Measurements from ENCODE around the gene RPS16.

RPS16 gene

DNA sequence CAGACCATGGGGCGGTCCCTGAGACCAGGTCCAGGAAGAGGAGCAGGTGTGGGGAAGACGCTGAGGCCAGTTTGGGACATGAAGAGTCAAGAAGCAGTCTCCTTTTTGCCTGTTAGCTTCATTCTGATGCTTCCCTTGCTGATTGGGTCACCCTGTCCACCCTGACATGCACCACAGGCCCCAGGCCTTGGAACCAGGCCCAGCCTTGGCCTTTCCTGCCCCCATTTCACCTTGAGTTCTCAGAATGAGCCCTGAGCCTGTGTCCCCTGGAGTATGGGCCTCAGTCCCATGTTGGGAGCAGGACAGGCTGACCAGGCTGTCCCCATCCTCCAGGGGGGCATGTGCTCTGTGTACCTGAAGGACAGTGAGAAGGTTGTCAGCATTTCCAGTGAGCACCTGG, 40.0 kb upstream of the RPS16 start:
- H3K4me3 ChIP-seq (ENCODE audit: low read depth, low read length), result no peak overlapping the region
- TF ChIP-seq CTCF (IDR thresholded peaks at IDR 0.05; ENCODE audit: borderline replicate concordance, insufficient read depth, low read depth, low read length), result no peak

- peak; percentile 93 for TF ChIP-seq CTCF (IDR thresholded peaks at IDR 0.05; ENCODE audit: borderline replicate concordance, insufficient read depth, low read depth, low read length)
Measured at GRCh38 chr19:39474139-39474620, 38.4 kb upstream of the RPS16 start.

GRCh38 chr19:39473443-39473960, 37.8 kb upstream of the RPS16 start:
- no peak for TF ChIP-seq CTCF (IDR thresholded peaks at IDR 0.05; ENCODE audit: borderline replicate concordance, insufficient read depth, low read depth, low read length)
- no peak overlapping the region for H3K4me3 ChIP-seq (ENCODE audit: low read depth, low read length)

More at GRCh38 chr19:39474139-39474620, 38.4 kb upstream of the RPS16 start:
- H3K4me3 ChIP-seq (ENCODE audit: low read depth, low read length), result no peak overlapping the region

- no peak for TF ChIP-seq CTCF (IDR thresholded peaks at IDR 0.05; ENCODE audit: borderline replicate concordance, insufficient read depth, low read depth, low read length)
Measured at GRCh38 chr19:39472746-39473442, 37.1 kb upstream of the RPS16 start.

GRCh38 chr19:39471756-39472536, 36.2 kb upstream of the RPS16 start:
- no peak overlapping the region for H3K4me3 ChIP-seq (ENCODE audit: low read depth, low read length)
- no peak for TF ChIP-seq CTCF (IDR thresholded peaks at IDR 0.05; ENCODE audit: borderline replicate concordance, insufficient read depth, low read depth, low read length)

More at GRCh38 chr19:39472746-39473442, 37.1 kb upstream of the RPS16 start:
- no peak overlapping the region for H3K4me3 ChIP-seq (ENCODE audit: low read depth, low read length)

GRCh38 chr19:39470724-39471339, 35.1 kb upstream of the RPS16 start:
- TF ChIP-seq CTCF (IDR thresholded peaks at IDR 0.05; ENCODE audit: borderline replicate concordance, insufficient read depth, low read depth, low read length), result no peak
- H3K4me3 ChIP-seq (ENCODE audit: low read depth, low read length), result no peak overlapping the region

Measured in GM12875 (cell line).